Measurements from ENCODE around the gene MAP3K5. TPM values are rescaled to one million over a fixed set of nuclear protein-coding genes. Genes with fewer than 3 reads are reported as not detected.

MAP3K5 gene
- polyA plus RNA-seq, 3 donors = 9.6 to 12.0 (median 11.1) TPM

GRCh38 chr6:136526196-136526930, 265.9 kb downstream of the MAP3K5 start:
- H3K4me3 ChIP-seq (replicated peaks in 1 of 3; ENCODE audit: low read depth in 2 of 3, low read length in 3 of 3) = peak overlapping the region in 1 of 3 experiments; percentile 22
- no peaks in the 10 kb centered on the region for H3K79me2 ChIP-seq (ENCODE audit: insufficient read depth, low read length)
- peaks cover 12 to 19% of the 10 kb centered on the region in 2 donors for H3K4me1 ChIP-seq (ENCODE audit: control insufficient read depth in 1 of 2, insufficient read depth in 2 of 2, low read length in 2 of 2)
- no peak overlapping the region for H3K27ac ChIP-seq (ENCODE audit: low read depth in 1 of 2, low read length in 2 of 2)
- H3K27me3 Mint-ChIP-seq (ENCODE audit: low read depth in 3 of 3) = peaks cover 0 to 3% (median 2%) of the 10 kb centered on the region in 3 donors
- no peaks in the 10 kb centered on the region for H4K20me1 ChIP-seq (ENCODE audit: insufficient read depth, low read length)
- H3K9ac ChIP-seq (ENCODE audit: insufficient read depth, low read length, poor library complexity, severe bottlenecking) = no peak overlapping the region
- TF ChIP-seq CTCF (IDR thresholded peaks at IDR 0.05) = peak; percentile 17
- intact Hi-C loops (cut with micrococcal nuclease) = no loop called here
- H3K36me3 ChIP-seq (replicated peaks in 1 of 2; ENCODE audit: control insufficient read depth in 1 of 2, insufficient read depth in 2 of 2, low read length in 2 of 2) = no peaks in the 10 kb centered on the region
- WGBS (ENCODE audit: insufficient coverage) = 4% methylated on average over 12 of the region's 16 CpGs
- peak; percentile 23 to 38 (median 35) for DNase-seq
- H3K4me1 Mint-ChIP-seq = peaks cover 18% of the 10 kb centered on the region
- H3K36me3 Mint-ChIP-seq = no peaks in the 10 kb centered on the region
- H3K27ac Mint-ChIP-seq = peak overlapping the region in 1 of 7 donors; percentile 61
- no peak overlapping the region for H2AFZ ChIP-seq (ENCODE audit: insufficient read depth, low read depth, low read length, poor library complexity, severe bottlenecking)
- peak overlapping the region in 1 of 2 donors; percentile 77 for H3K4me3 Mint-ChIP-seq
- H3K9me3 ChIP-seq (replicated peaks in 1 of 2; ENCODE audit: control insufficient read depth in 1 of 2, insufficient read depth in 1 of 2, low read length in 2 of 2) = no peaks in the 10 kb centered on the region
- H3K9me3 Mint-ChIP-seq = no peaks in the 10 kb centered on the region
- peak overlapping the region; percentile 20 for H3K4me2 ChIP-seq (replicated peaks; ENCODE audit: extremely low read depth, low read length, poor library complexity, severe bottlenecking)
- H3K27me3 ChIP-seq (ENCODE audit: control insufficient read depth in 2 of 2, insufficient read depth in 2 of 2, low read length in 2 of 2) = no peaks in the 10 kb centered on the region

GRCh38 chr6:136525586-136526195, 266.6 kb downstream of the MAP3K5 start:
- Histone ChIP-seq H2AFZ (ENCODE audit: insufficient read depth, low read depth, low read length, poor library complexity, severe bottlenecking) (no peak overlapping the region), H3K4me1 (ENCODE audit: control insufficient read depth in 1 of 2, insufficient read depth in 2 of 2, low read length in 2 of 2) (peaks cover 12 to 19% of the 10 kb centered on the region in 2 donors), H3K9me3 (replicated peaks in 1 of 2; ENCODE audit: control insufficient read depth in 1 of 2, insufficient read depth in 1 of 2, low read length in 2 of 2) (no peaks in the 10 kb centered on the region), H3K79me2 (ENCODE audit: insufficient read depth, low read length) (no peaks in the 10 kb centered on the region), H3K4me2 (replicated peaks; ENCODE audit: extremely low read depth, low read length, poor library complexity, severe bottlenecking) (peak overlapping the region; percentile 20), H3K36me3 (replicated peaks in 1 of 2; ENCODE audit: control insufficient read depth in 1 of 2, insufficient read depth in 2 of 2, low read length in 2 of 2) (no peaks in the 10 kb centered on the region), H3K4me3 (replicated peaks in 1 of 3; ENCODE audit: low read depth in 2 of 3, low read length in 3 of 3) (no peak overlapping the region), H3K9ac (ENCODE audit: insufficient read depth, low read length, poor library complexity, severe bottlenecking) (no peak overlapping the region), H3K27me3 (ENCODE audit: control insufficient read depth in 2 of 2, insufficient read depth in 2 of 2, low read length in 2 of 2) (no peaks in the 10 kb centered on the region), H3K27ac (ENCODE audit: low read depth in 1 of 2, low read length in 2 of 2) (no peak overlapping the region), H4K20me1 (ENCODE audit: insufficient read depth, low read length) (no peaks in the 10 kb centered on the region)
- Mint-ChIP-seq H3K9me3 (no peaks in the 10 kb centered on the region), H3K4me3 (peak overlapping the region in 1 of 2 donors; percentile 77), H3K27me3 (ENCODE audit: low read depth in 3 of 3) (peaks cover 0 to 3% (median 2%) of the 10 kb centered on the region in 3 donors), H3K27ac (no peak overlapping the region), H3K4me1 (peaks cover 20% of the 10 kb centered on the region), H3K36me3 (no peaks in the 10 kb centered on the region)
- no peak for TF ChIP-seq CTCF (IDR thresholded peaks at IDR 0.05)
- intact Hi-C loops (cut with micrococcal nuclease) = no loop called here
- DNase-seq = peak in 1 of 3 donors; percentile 9
- 0% methylated on average over 4 of the region's 8 CpGs for WGBS (ENCODE audit: insufficient coverage)

Measured in CD14-positive monocyte (primary cell).